A549 (cell line): ENCODE results near the gene SPRR2D. TPM values are rescaled to one million over a fixed set of nuclear protein-coding genes. Genes with fewer than 3 reads are reported as not detected.

Experiments used
- ATAC-seq, 2 experiments: fragments of 200-7000 bp in 1 of 2; fragments of >200 bp in 1 of 2; cut with Nextera tagmentation in 1 of 2; cut with Tn5 transposase in 1 of 2; 3 replicates each; pipeline versions ENCODE4 v1.8.0 to v1.9.1; 2018 to 2020; ENCODE audit warnings: mild to moderate bottlenecking in 1 of 2, moderate library complexity in 1 of 2
- CTCF ChIA-PET: fragments of 300-600 bp; sonication (Branson Sonifier 250); formaldehyde crosslinking; extraction: SDS; loops from one replicate; lab custom pipeline; 2021; ENCODE audit warnings: antibody characterized with exemption, inconsistent platforms; lab: Yijun Ruan, JAX
- POLR2A ChIA-PET: fragments of 350-600 bp; formaldehyde crosslinking; extraction: SDS; loops from one replicate; lab custom pipeline; 2021; ENCODE audit warnings: antibody characterized with exemption, inconsistent platforms; lab: Yijun Ruan, JAX
- DNase-seq, 2 experiments: peaks; one replicate each; pipeline versions ENCODE4 v3.0.0 to v3.0.0-alpha.2; 2011 to 2016; ENCODE audit warnings: low read depth in 1 of 2, low spot score in 1 of 2
- FAIRE-seq: peaks from 2 replicates; lab custom pipeline; 2011; peaks lifted over from hg19 to GRCh38; lab: Jason Lieb, UNC
- H3K27ac ChIP-seq, 2 experiments: fragments of >200 bp; sonication (Bioruptor Twin); formaldehyde crosslinking; 3 replicates each; pipeline ENCODE4 v1.5.1; 2016 to 2017
- H3K4me1 ChIP-seq: fragments of >200 bp; sonication (Bioruptor Twin); formaldehyde crosslinking; 3 replicates; pipeline ENCODE4 v1.6.1; 2016
- H3K4me2 ChIP-seq: fragments of >200 bp; sonication (Bioruptor Twin); formaldehyde crosslinking; 3 replicates; pipeline ENCODE4 v1.6.1; 2016
- H3K4me3 ChIP-seq: fragments of >200 bp; sonication (Bioruptor Twin); formaldehyde crosslinking; 3 replicates; pipeline ENCODE4 v1.5.1; 2016
- H3K9me3 ChIP-seq: fragments of >200 bp; sonication (Bioruptor Twin); formaldehyde crosslinking; 3 replicates; pipeline ENCODE4 v1.6.1; 2016
- ATOH8 ChIP-seq: fragments of 250-450 bp; sonication (Bioruptor Pico); IDR thresholded peaks from 2 replicates; pipeline ENCODE4 v1.5.0; 2020; ENCODE audit warnings: low read depth, mild to moderate bottlenecking, moderate library complexity
- CEBPB ChIP-seq, 2 experiments: fragments of >200 bp in 1 of 2; sonication (Bioruptor Twin) in 1 of 2; formaldehyde crosslinking in 1 of 2; IDR thresholded peaks; 2 replicates each; pipeline ENCODE4 v1.6.1; 2012 to 2016
- CTCF ChIP-seq: fragments of >200 bp; sonication (Bioruptor Twin); formaldehyde crosslinking; IDR thresholded peaks from 3 replicates; pipeline ENCODE4 v1.5.1; 2016
- EP300 ChIP-seq, 2 experiments: fragments of >200 bp; sonication (Bioruptor Twin); formaldehyde crosslinking; IDR thresholded peaks; 2 replicates in 1 of 2; 3 replicates in 1 of 2; pipeline ENCODE4 v1.6.1; 2016 to 2017
- ESRRA ChIP-seq: fragments of 150-350 bp; IDR thresholded peaks from 2 replicates; pipeline ENCODE4 v1.6.1; 2014; ENCODE audit warnings: mild to moderate bottlenecking, low read length, borderline replicate concordance
- FOXS1 ChIP-seq: fragments of 250-450 bp; sonication (Bioruptor Pico); IDR thresholded peaks from 2 replicates; pipeline ENCODE4 v1.5.0; 2020; ENCODE audit warnings: mild to moderate bottlenecking, moderate library complexity
- HEYL ChIP-seq: fragments of 250-450 bp; sonication (Bioruptor Pico); IDR thresholded peaks from 2 replicates; pipeline ENCODE4 v1.8.0; 2021; ENCODE audit warnings: mild to moderate bottlenecking, moderate library complexity
- HMGXB4 ChIP-seq: fragments of 250-450 bp; sonication (Bioruptor Pico); IDR thresholded peaks from 2 replicates; pipeline ENCODE4 v1.5.0; 2021; ENCODE audit warnings: mild to moderate bottlenecking, moderate library complexity, borderline replicate concordance
- HOXA7 ChIP-seq: fragments of 250-450 bp; sonication (Bioruptor Pico); IDR thresholded peaks from 2 replicates; pipeline ENCODE4 v1.5.0; 2020; ENCODE audit warnings: mild to moderate bottlenecking, moderate library complexity
- JUN ChIP-seq, 2 experiments: fragments of >200 bp; sonication (Bioruptor Twin); formaldehyde crosslinking; IDR thresholded peaks; 2 replicates in 1 of 2; 3 replicates in 1 of 2; pipeline ENCODE4 v1.6.1; 2016 to 2017
- POLR2AphosphoS2 ChIP-seq: conservative IDR thresholded peaks from 2 replicates; pipeline ENCODE4 v1.6.1; 2012; ENCODE audit warnings: low read length, improper control_type of control experiment, inconsistent platforms
- RARB ChIP-seq: fragments of 250-450 bp; sonication (Bioruptor Pico); IDR thresholded peaks from 2 replicates; pipeline ENCODE4 v1.8.0; 2021; ENCODE audit warnings: mild to moderate bottlenecking, moderate library complexity
- RCOR1 ChIP-seq: fragments of 150-350 bp; IDR thresholded peaks from 2 replicates; pipeline ENCODE4 v1.6.1; 2014; ENCODE audit warnings: antibody characterized with exemption, low read length, low read depth
- WGBS: methylation state at CpG from one replicate; pipeline ENCODE4 v1.1.6; 2017; ENCODE audit errors: missing lambda C conversion rate; 5-methylcytosine and 5-hydroxymethylcytosine counted together
- polyA plus RNA-seq, 4 experiments: library from polyadenylated mRNA; depleted of rRNA in 3 of 4; stranded (reverse); fragments of >200 nt; fragmentation: RNase III in 1 of 4; extraction: RNeasy Plus Mini Kit Qiagen cat#74134 plus additional on column Dnase treatment in 1 of 4; gene quantifications; 2 replicates in 3 of 4; 3 replicates in 1 of 4; pipeline ENCODE4 v1.2.3, GENCODE V29; 2011 to 2017

The SPRR2D gene
- polyA plus RNA-seq, 2 of the 4 experiments (the other 2 are of a cell fraction) = not detected

GRCh38 chr1:153071511-153071910 is 30.6 kb upstream of the SPRR2D start, which contains the start of gene SPRR2B (continued):
- TF ChIP-seq ATOH8 (CRISPR knock-in tag) = no peak
- no peak for TF ChIP-seq POLR2AphosphoS2

- FAIRE-seq = no peak
- 0% methylated on average over 2 of the region's 2 CpGs for WGBS
- POLR2A ChIA-PET = no interaction called here
- no peaks in the 10 kb centered on the region for H3K9me3 ChIP-seq
- TF ChIP-seq HOXA7 (CRISPR knock-in tag) (no peak), HEYL (no peak), JUN (IDR thresholded peaks at IDR 0.05) (no peak), FOXS1 (CRISPR knock-in tag) (no peak), CEBPB (IDR thresholded peaks at IDR 0.05) (no peak), CTCF (no peak), RARB (CRISPR knock-in tag) (no peak)
- TF ChIP-seq, all 56 proteins: peak for 0
- CTCF ChIA-PET = no interaction called here
- Histone ChIP-seq H3K4me2 (no peak overlapping the region), H3K4me3 (no peak overlapping the region), H3K27ac (no peak overlapping the region), H3K4me1 (no peaks in the 10 kb centered on the region)
- ATAC-seq (peak; percentile 54 to 77; a peak in 4 of 6 replicates), DNase-seq (peak in 1 of 2 experiments; percentile 5)
These were observed 29.3 kb upstream of the SPRR2D start for GRCh38 chr1:153070243-153070642.

- DNase-seq = no peak
- ChIA-PET CTCF (interaction anchor here (0.6 to 1.7 kb wide), 3 partner anchors 9 to 406 kb away, joined by 3 to 6 read pairs (median 3); no protein-coding TSS in a partner anchor), POLR2A (no interaction called here)
- Histone ChIP-seq H3K4me3 (no peak overlapping the region), H3K27ac (no peak overlapping the region), H3K4me2 (no peak overlapping the region)
- FAIRE-seq = peak; percentile 92
- WGBS = 9% methylated on average over 6 of the region's 6 CpGs
- TF ChIP-seq EP300 (IDR thresholded peaks at IDR 0.05) (no peak), HMGXB4 (no peak), ESRRA (no peak)
- TF ChIP-seq, all 56 proteins: peak for 0
- ATAC-seq = peak; percentile 43 to 47; a peak in 2 of 6 replicates
- no peaks in the 10 kb centered on the region for H3K9me3 ChIP-seq
- no peaks in the 10 kb centered on the region for H3K4me1 ChIP-seq
These were observed 18.2 kb upstream of the SPRR2D start for GRCh38 chr1:153058826-153059784.

GRCh38 chr1:153058154-153058553 is 17.2 kb upstream of the SPRR2D start:
- no peaks in the 10 kb centered on the region for H3K4me1 ChIP-seq
- no peak overlapping the region for H3K4me2 ChIP-seq
- no peak overlapping the region for H3K4me3 ChIP-seq
- ChIA-PET CTCF (interaction anchor here (1.2 to 1.7 kb wide), 4 partner anchors 9 to 25 kb away, joined by 3 to 6 read pairs (median 3); no protein-coding TSS in a partner anchor), POLR2A (no interaction called here)
- H3K27ac ChIP-seq = no peak overlapping the region
- 3% methylated on average over 2 of the region's 2 CpGs for WGBS
- no peaks in the 10 kb centered on the region for H3K9me3 ChIP-seq
- FAIRE-seq (peak; percentile 28), DNase-seq (peak in 1 of 2 experiments; percentile 10), ATAC-seq (peak in 1 of 2 experiments; percentile 65; a peak in 2 of 6 replicates)
- peak; percentile 12; the same call in 1 of the 3 replicates for TF ChIP-seq CTCF
- no peak for TF ChIP-seq RCOR1
